ENCODE data around the gene CRYL1.

CRYL1 gene

DNA sequence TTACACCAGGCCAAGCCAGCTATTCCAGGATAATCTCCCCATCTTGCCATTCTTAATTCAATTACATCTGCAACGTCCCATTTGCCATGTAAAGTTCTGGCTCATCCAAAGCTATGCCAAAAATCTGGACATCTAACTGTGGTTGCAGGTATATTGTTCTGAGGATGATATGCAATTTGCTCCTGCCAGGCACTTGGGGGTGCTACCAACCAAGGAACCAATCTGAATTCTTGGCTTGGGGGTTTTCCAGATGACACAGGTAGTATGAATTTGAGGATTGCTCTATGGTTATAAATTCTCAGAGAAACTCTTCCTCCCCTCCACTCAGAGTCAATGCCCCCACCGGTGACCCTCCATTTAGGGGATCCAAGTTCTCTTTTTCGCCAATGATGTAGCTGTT lies 33.0 kb downstream of the CRYL1 start:
- H3K27ac Mint-ChIP-seq, result no peak overlapping the region
- H3K27me3 Mint-ChIP-seq (ENCODE audit: low read depth), result no peaks in the 10 kb centered on the region
- H3K36me3 Mint-ChIP-seq (ENCODE audit: low read depth), result no peaks in the 10 kb centered on the region
- H3K9me3 Mint-ChIP-seq, result no peaks in the 10 kb centered on the region
- H3K4me1 Mint-ChIP-seq (ENCODE audit: low read depth), result peaks cover 4% of the 10 kb centered on the region
- no peak overlapping the region for H3K4me3 Mint-ChIP-seq

DNA sequence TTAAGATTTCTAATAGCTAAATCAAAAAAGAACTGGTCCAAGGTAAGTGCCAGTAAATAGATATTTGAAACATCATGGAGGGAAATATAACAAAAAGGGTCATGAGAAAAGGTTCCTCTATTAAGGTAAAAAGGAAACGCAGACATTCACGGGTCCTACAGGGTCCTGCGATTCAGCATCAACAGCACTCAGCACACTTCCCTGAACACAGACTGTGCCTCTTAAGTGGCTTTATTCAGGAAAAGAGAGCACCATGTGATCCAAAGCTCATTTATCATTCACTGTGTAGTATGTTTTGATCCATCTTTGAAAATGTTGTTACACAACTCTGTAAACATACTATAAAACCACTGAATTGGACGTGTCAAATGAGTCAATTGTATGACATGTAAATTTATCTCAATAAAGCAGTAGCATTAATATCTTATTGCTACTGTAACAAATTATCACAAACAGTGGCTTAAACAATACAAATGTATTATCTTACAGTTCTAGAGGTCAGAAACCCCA lies 33.7 kb downstream of the CRYL1 start:
- Mint-ChIP-seq H3K4me3 (no peak overlapping the region), H3K36me3 (ENCODE audit: low read depth) (no peaks in the 10 kb centered on the region), H3K4me1 (ENCODE audit: low read depth) (peaks cover 4% of the 10 kb centered on the region), H3K9me3 (no peaks in the 10 kb centered on the region), H3K27ac (no peak overlapping the region), H3K27me3 (ENCODE audit: low read depth) (no peaks in the 10 kb centered on the region)

DNA sequence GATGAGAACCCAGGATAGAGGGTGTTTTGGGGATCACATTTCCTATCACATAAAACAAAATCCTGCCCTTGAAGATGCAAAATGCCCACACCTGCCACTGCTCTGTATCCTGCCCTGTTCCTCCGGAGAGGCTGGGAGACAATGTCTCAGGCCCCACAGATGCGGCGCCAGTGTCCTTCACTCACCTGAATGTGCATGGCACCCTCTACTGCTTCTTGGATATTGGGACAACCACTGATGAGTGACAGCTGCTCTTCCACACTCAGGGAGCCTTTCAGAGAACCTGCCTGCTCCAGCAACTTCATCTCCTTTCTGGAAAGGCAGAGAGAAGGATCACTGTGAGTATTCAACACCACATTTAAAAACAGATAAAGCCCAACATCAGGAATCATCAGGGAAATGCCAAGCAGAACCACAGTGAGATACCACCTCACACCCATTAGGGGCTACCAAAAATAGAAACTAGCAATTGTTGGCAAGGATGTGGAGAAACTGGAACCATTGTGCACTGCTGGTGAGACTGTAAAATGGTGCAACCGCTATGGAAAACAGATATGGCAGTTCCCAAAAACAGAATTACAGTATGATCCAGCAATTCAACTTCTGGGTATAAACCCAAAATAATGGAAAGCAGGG lies 36.4 kb downstream of the CRYL1 start:
- Mint-ChIP-seq H3K4me1 (ENCODE audit: low read depth) (peaks cover 1% of the 10 kb centered on the region), H3K27me3 (ENCODE audit: low read depth) (no peaks in the 10 kb centered on the region), H3K4me3 (no peak overlapping the region), H3K9me3 (no peaks in the 10 kb centered on the region), H3K27ac (no peak overlapping the region), H3K36me3 (ENCODE audit: low read depth) (no peaks in the 10 kb centered on the region)

DNA sequence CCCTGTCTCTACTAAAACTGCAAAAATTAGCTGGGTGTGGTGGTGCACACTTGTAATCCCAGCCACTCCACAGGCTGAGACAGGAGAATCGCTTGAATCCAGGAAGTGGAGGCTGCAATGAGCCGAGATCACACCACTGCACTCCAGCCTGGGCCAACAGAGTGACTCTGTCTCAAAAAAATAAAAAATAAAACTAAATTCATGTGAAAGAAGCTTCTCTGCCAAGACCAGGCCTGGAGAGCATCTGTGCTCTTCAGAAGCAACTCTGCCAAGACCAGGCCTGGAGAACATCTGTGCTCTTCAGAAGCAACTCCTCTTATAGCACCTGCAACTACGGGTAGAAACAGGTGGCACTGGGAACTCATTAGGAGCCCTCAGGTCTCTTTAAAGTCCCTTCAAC lies 37.7 kb downstream of the CRYL1 start:
- Mint-ChIP-seq H3K4me1 (ENCODE audit: low read depth) (peaks cover 1% of the 10 kb centered on the region), H3K9me3 (no peaks in the 10 kb centered on the region), H3K4me3 (no peak overlapping the region), H3K27ac (no peak overlapping the region), H3K27me3 (ENCODE audit: low read depth) (no peaks in the 10 kb centered on the region), H3K36me3 (ENCODE audit: low read depth) (no peaks in the 10 kb centered on the region)

DNA sequence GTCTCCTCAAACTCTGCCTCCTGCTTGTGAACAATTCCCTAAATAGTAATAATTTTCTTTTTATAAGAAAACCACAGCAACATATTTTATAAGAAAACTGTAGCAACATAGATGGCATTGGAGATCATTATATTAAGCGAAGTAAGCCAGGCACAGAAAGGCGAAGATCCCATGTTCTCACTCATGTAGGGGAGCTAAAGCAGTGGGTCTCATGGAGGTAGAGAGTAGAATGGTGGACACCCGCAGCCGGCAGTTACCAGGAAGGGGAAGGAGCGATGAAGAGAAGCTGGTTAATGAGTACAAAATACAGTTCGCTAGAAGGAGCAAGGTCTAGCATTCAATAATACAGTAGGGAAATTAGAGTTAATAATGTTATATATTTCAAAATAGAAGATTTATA lies 42.9 kb downstream of the CRYL1 start:
- H3K4me1 Mint-ChIP-seq (ENCODE audit: low read depth), result peaks cover 2% of the 10 kb centered on the region
- H3K4me3 Mint-ChIP-seq, result no peak overlapping the region
- peaks cover 4% of the 10 kb centered on the region for H3K27me3 Mint-ChIP-seq (ENCODE audit: low read depth)
- H3K9me3 Mint-ChIP-seq, result no peaks in the 10 kb centered on the region
- peaks cover 3% of the 10 kb centered on the region for H3K36me3 Mint-ChIP-seq (ENCODE audit: low read depth)
- H3K27ac Mint-ChIP-seq, result no peak overlapping the region

DNA sequence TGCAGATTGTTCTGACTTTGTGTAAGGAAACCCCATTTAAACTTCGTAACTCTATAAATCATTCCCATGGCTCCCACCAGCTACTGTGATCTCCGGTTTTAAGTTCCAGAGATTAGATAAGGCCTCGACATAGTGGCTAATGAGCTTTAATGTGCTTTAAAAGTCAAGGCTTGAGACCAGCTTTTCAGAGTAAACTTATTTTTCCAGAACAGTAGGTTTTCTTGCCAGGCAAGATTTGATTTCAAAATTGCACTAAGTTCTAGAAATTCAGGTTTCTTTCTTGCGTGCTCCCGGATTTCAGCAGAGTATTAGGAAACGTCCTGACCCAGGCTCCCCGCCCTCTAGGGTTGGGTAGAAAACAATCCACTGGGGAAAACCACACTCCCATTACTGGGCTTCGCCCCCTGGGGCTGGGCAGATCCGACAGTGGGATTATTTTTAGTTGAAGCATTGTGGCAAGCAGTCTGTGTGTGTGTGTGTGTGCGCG lies 43.3 kb downstream of the CRYL1 start:
- Mint-ChIP-seq H3K4me1 (ENCODE audit: low read depth) (peaks cover 2% of the 10 kb centered on the region), H3K9me3 (no peaks in the 10 kb centered on the region), H3K4me3 (no peak overlapping the region), H3K27ac (no peak overlapping the region), H3K36me3 (ENCODE audit: low read depth) (peaks cover 3% of the 10 kb centered on the region), H3K27me3 (ENCODE audit: low read depth) (peaks cover 4% of the 10 kb centered on the region)

DNA sequence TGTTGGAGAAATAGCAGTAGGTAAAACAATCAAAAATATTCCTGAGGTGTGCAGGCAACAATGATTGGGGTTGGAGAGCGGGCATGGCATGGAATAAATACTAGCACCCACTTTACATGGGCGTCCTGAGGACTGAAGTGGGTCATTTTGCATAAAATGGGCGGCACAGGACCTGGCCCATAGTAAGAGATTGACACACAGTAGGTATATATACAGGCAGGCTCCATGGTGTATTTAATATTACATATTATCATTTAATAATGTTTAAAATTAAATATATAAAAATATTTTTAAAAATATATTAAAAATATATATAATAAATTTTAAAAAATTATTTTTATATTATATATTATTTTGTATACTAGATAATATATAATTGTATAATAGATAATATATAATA lies 48.3 kb downstream of the CRYL1 start:
- peaks cover 27% of the 10 kb centered on the region for H3K4me1 Mint-ChIP-seq (ENCODE audit: low read depth)
- no peak overlapping the region for H3K27ac Mint-ChIP-seq

DNA sequence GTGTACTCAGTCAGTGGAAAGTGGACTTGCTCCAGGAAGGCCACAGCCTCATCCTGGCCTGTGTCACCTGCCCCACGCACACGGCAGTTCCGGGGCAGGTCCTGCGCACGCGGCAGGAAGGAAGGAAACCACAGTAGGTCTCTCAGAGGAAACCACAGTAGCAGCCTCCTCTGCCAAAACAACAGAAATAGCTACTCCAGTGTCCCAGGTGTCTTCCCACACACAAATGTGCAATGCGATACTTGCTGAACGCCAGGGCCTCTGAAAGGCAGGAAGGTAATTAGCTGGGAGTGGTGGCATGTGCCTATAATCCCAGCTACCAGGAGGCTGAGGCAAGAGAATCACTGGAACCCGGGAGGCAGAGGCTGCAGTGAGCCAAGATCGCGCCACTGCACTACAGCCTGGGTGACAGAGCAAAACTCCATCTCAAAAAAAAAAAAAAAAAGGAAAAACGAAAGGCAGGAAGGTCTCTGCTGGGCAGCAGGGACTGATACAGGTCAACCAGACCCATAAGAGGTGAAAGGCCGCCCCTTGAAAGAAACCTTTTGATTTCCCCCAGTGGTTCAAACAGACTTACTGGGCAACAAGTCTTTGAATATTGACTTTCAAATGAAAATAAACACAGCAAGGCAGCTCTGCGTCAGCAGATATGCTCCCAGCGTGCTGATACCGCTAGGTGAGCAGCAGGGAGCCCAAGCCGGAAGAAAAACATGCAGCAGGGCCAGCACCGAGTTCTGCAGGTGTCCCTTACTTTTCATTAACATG lies 49.5 kb downstream of the CRYL1 start:
- H3K36me3 Mint-ChIP-seq (ENCODE audit: low read depth), result peaks cover 3% of the 10 kb centered on the region
- peak overlapping the region; percentile 86 for H3K27ac Mint-ChIP-seq
- peaks cover 27% of the 10 kb centered on the region for H3K4me1 Mint-ChIP-seq (ENCODE audit: low read depth)
- H3K9me3 Mint-ChIP-seq, result no peaks in the 10 kb centered on the region
- H3K4me3 Mint-ChIP-seq, result peak overlapping the region; percentile 72
- H3K27me3 Mint-ChIP-seq (ENCODE audit: low read depth), result peaks cover 2% of the 10 kb centered on the region

More for the DNA sequence above, 48.3 kb downstream of the CRYL1 start:
- H3K4me3 Mint-ChIP-seq, result no peak overlapping the region
- H3K27me3 Mint-ChIP-seq (ENCODE audit: low read depth), result peaks cover 4% of the 10 kb centered on the region
- peaks cover 3% of the 10 kb centered on the region for H3K36me3 Mint-ChIP-seq (ENCODE audit: low read depth)
- no peaks in the 10 kb centered on the region for H3K9me3 Mint-ChIP-seq

DNA sequence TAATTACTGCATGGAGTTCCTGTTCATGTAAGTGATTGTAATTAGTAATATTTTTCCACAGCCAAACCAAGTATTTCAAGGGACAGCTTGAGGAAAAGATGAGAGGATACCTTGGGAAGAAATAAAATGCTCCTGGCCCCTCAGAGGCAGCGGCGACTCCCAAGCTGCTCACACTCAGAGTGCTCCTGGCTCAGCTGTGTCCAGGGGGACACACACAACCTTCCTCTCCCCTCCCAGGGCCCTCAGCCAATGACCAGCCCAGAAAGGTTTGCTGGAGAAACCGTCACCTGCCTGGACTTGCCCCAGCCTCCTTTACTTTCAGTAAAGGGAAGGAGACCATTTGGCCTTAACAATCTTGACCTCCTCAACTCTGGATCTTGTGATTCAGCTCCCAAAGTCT lies 51.1 kb downstream of the CRYL1 start:
- Mint-ChIP-seq H3K4me1 (ENCODE audit: low read depth) (peaks cover 25% of the 10 kb centered on the region), H3K9me3 (no peaks in the 10 kb centered on the region), H3K36me3 (ENCODE audit: low read depth) (peaks cover 2% of the 10 kb centered on the region), H3K27ac (no peak overlapping the region), H3K27me3 (ENCODE audit: low read depth) (no peaks in the 10 kb centered on the region), H3K4me3 (no peak overlapping the region)

DNA sequence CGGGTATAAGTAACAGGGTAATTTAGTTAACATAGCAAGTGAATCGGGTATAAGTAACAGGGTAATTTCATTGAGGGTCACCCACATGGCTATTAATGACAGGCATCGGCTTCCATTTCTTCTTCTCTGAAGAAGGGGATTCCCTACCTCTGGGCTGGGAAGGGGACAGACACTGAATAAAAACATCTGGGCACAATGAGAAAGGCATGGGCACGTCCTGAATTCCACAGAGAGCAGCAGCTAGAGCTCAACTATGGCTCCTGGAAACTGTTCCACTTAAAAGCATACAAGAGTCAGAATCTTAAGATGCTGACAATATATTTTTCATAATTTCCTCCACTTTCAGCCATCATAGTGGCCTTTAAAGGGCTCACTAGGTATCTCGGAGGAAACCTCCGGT lies 51.8 kb downstream of the CRYL1 start:
- Mint-ChIP-seq H3K4me1 (ENCODE audit: low read depth) (peaks cover 25% of the 10 kb centered on the region), H3K27ac (no peak overlapping the region), H3K36me3 (ENCODE audit: low read depth) (no peaks in the 10 kb centered on the region), H3K4me3 (no peak overlapping the region), H3K9me3 (no peaks in the 10 kb centered on the region), H3K27me3 (ENCODE audit: low read depth) (no peaks in the 10 kb centered on the region)

DNA sequence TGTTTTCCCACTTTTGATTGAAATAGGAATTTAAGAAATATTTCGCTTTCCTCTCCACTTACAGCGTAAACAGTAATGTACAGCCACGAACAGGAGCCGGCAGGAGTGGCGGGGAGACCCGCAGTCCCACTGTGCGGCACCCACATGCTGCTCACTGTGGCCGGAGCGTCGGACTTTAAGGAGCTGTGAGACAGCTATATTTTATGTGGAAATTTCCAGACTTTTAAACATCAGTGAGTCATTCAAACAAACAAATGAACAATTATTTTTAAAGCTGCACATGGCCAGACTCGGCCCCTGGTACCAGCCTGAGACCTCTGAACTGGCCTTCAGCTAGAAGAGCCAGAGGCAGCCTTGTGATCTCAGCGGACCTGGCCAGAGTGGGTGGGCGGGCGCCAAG lies 52.5 kb downstream of the CRYL1 start:
- Mint-ChIP-seq H3K36me3 (ENCODE audit: low read depth) (no peaks in the 10 kb centered on the region), H3K4me1 (ENCODE audit: low read depth) (peaks cover 25% of the 10 kb centered on the region), H3K27me3 (ENCODE audit: low read depth) (no peaks in the 10 kb centered on the region), H3K27ac (no peak overlapping the region), H3K9me3 (no peaks in the 10 kb centered on the region), H3K4me3 (no peak overlapping the region)

DNA sequence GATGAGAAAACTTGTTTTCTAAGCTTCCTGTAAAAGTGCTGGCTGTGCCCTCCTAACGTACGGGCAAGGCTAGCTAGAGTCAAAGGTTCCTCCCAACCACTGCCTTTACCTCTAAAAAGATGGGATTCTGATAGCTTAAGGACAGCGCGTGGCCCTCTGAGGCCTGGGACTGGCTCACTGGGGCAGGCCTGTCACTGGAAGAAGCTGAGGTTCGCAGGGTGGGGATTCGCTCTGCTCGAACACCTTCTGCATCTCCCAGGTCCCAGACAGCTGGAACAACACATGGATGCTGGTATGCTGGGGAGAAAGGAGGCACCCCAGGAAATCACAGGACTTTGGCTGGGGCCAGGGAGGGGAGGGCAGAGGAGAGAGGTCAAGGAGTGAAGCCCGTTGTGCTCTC lies 53.1 kb downstream of the CRYL1 start:
- Mint-ChIP-seq H3K9me3 (no peaks in the 10 kb centered on the region), H3K27me3 (ENCODE audit: low read depth) (no peaks in the 10 kb centered on the region), H3K27ac (no peak overlapping the region), H3K4me3 (no peak overlapping the region), H3K4me1 (ENCODE audit: low read depth) (peaks cover 25% of the 10 kb centered on the region), H3K36me3 (ENCODE audit: low read depth) (no peaks in the 10 kb centered on the region)

DNA sequence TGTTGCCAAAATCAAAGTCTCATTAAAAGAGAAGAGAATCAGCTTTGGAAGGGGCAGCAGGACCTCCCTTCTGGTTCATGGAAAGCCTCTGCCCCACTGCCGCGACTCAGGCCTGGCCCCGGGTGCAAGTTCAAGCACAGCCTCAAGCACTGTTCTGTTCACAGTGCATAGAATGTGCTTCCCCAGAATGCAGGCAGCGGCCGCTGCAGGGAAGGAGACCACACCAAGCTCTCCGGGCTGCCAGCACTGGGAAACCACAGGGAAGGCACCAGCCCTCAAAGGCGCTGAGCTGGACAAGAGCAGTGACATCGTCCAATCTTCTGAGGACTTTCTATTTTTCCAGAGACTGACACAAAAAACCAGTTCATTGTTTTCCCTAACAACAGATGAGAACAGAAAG lies 55.5 kb downstream of the CRYL1 start:
- Mint-ChIP-seq H3K36me3 (ENCODE audit: low read depth) (no peaks in the 10 kb centered on the region), H3K4me3 (no peak overlapping the region), H3K4me1 (ENCODE audit: low read depth) (peaks cover 11% of the 10 kb centered on the region), H3K27me3 (ENCODE audit: low read depth) (peaks cover 8% of the 10 kb centered on the region), H3K9me3 (no peaks in the 10 kb centered on the region), H3K27ac (no peak overlapping the region)

DNA sequence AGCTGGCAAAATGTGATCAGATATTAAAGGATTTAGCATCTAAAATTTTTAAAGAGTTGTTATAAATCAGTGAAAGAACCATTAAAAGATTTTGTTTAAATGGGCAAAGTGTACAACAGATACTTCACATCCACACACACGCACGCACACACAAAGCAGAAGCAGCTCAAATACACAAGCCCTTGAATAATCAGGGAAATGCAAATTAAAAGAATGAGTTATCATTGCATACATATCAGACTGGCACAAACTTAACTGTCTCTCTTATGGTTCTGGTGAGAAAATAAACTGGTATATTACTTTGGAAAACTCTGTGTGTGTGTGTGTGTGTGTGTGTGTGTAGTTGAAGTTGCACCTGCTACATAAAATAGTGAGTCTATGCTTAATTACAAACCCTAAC lies 59.3 kb downstream of the CRYL1 start:
- H3K9me3 Mint-ChIP-seq, result no peaks in the 10 kb centered on the region
- peaks cover 11% of the 10 kb centered on the region for H3K27me3 Mint-ChIP-seq (ENCODE audit: low read depth)
- H3K27ac Mint-ChIP-seq, result no peak overlapping the region

DNA sequence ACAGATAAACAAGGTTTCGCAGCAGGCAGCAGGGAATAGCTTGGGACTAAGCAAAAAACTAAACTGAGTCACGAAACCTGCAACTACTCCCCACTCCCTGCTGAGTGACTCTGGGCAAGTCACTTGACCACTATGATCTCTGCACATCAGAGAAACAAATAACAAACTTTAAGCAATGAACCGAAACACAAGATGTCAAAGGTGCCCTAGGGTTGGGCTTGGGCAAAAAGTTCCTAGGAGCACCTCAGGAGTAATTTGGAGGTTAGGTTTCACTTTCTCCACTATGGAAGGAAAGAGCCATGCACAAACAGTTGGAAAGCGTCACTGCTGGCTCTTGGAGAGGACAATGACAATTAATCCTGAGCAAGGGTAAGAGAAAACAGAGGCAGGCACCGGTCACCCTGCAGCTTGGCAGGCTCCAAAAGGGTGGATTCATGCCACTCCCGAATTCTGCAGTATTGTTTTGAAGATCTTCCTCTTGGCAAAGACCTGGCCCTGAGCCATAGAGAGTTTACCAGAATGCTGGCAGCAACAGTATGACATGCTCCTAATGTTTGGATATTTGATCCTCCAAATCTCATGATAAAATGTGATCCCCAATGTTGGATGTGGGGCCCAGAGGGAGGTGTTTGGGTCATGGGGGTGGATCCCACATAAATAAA lies 60.3 kb downstream of the CRYL1 start:
- Mint-ChIP-seq H3K27me3 (ENCODE audit: low read depth) (peaks cover 11% of the 10 kb centered on the region), H3K4me1 (ENCODE audit: low read depth) (peaks cover 7% of the 10 kb centered on the region), H3K27ac (no peak overlapping the region), H3K4me3 (no peak overlapping the region), H3K9me3 (no peaks in the 10 kb centered on the region), H3K36me3 (ENCODE audit: low read depth) (no peaks in the 10 kb centered on the region)

More for the DNA sequence above, 59.3 kb downstream of the CRYL1 start:
- H3K36me3 Mint-ChIP-seq (ENCODE audit: low read depth), result no peaks in the 10 kb centered on the region
- no peak overlapping the region for H3K4me3 Mint-ChIP-seq
- H3K4me1 Mint-ChIP-seq (ENCODE audit: low read depth), result peaks cover 3% of the 10 kb centered on the region
